A549 (cell line): ENCODE data around the gene ZNF697. TPM values are rescaled to one million over a fixed set of nuclear protein-coding genes. Genes with fewer than 3 reads are reported as not detected.
"Not testable (repeated sequence)": the region's sequence is repeated elsewhere in the genome, so short reads cannot be mapped to it uniquely, and the experiment has no call there.

Experiments used
- ATAC-seq, 2 experiments: fragments of 200-7000 bp in 1 of 2; fragments of >200 bp in 1 of 2; cut with Nextera tagmentation in 1 of 2; cut with Tn5 transposase in 1 of 2; 3 replicates each; pipeline versions ENCODE4 v1.8.0 to v1.9.1; 2018 to 2020; ENCODE audit warnings: mild to moderate bottlenecking in 1 of 2, moderate library complexity in 1 of 2
- CTCF ChIA-PET: fragments of 300-600 bp; sonication (Branson Sonifier 250); formaldehyde crosslinking; extraction: SDS; loops from one replicate; lab custom pipeline; 2021; ENCODE audit warnings: antibody characterized with exemption, inconsistent platforms; lab: Yijun Ruan, JAX
- POLR2A ChIA-PET: fragments of 350-600 bp; formaldehyde crosslinking; extraction: SDS; loops from one replicate; lab custom pipeline; 2021; ENCODE audit warnings: antibody characterized with exemption, inconsistent platforms; lab: Yijun Ruan, JAX
- DNase-seq, 2 experiments: peaks; one replicate each; pipeline versions ENCODE4 v3.0.0 to v3.0.0-alpha.2; 2011 to 2016; ENCODE audit warnings: low read depth in 1 of 2, low spot score in 1 of 2
- FAIRE-seq: peaks from 2 replicates; lab custom pipeline; 2011; peaks lifted over from hg19 to GRCh38; lab: Jason Lieb, UNC
- H3K27ac ChIP-seq, 2 experiments: fragments of >200 bp; sonication (Bioruptor Twin); formaldehyde crosslinking; 3 replicates each; pipeline ENCODE4 v1.5.1; 2016 to 2017
- H3K4me1 ChIP-seq: fragments of >200 bp; sonication (Bioruptor Twin); formaldehyde crosslinking; 3 replicates; pipeline ENCODE4 v1.6.1; 2016
- H3K4me2 ChIP-seq: fragments of >200 bp; sonication (Bioruptor Twin); formaldehyde crosslinking; 3 replicates; pipeline ENCODE4 v1.6.1; 2016
- H3K4me3 ChIP-seq: fragments of >200 bp; sonication (Bioruptor Twin); formaldehyde crosslinking; 3 replicates; pipeline ENCODE4 v1.5.1; 2016
- H3K9me3 ChIP-seq: fragments of >200 bp; sonication (Bioruptor Twin); formaldehyde crosslinking; 3 replicates; pipeline ENCODE4 v1.6.1; 2016
- CBX2 ChIP-seq: fragments of 200-600 bp; sonication (generic); IDR thresholded peaks from 2 replicates; pipeline ENCODE4 v1.6.1; 2016; ENCODE audit warnings: low read depth, mild to moderate bottlenecking, borderline replicate concordance
- CHD2 ChIP-seq: fragments of 150-350 bp; IDR thresholded peaks from 2 replicates; pipeline ENCODE4 v1.6.1; 2014; ENCODE audit warnings: low read length; ENCODE audit not compliant: partially characterized antibody
- CTCF ChIP-seq: fragments of >200 bp; sonication (Bioruptor Twin); formaldehyde crosslinking; IDR thresholded peaks from 3 replicates; pipeline ENCODE4 v1.5.1; 2016
- EHMT2 ChIP-seq: fragments of 200-600 bp; sonication (generic); IDR thresholded peaks from 2 replicates; pipeline ENCODE4 v1.6.1; 2016; ENCODE audit warnings: antibody characterized with exemption, low read depth, mild to moderate bottlenecking, moderate library complexity
- ELK1 ChIP-seq: fragments of 150-350 bp; IDR thresholded peaks from 2 replicates; pipeline ENCODE4 v1.6.1; 2014; ENCODE audit warnings: low read depth, mild to moderate bottlenecking, low read length
- EP300 ChIP-seq, 2 experiments: fragments of >200 bp; sonication (Bioruptor Twin); formaldehyde crosslinking; IDR thresholded peaks; 2 replicates in 1 of 2; 3 replicates in 1 of 2; pipeline ENCODE4 v1.6.1; 2016 to 2017
- FOXS1 ChIP-seq: fragments of 250-450 bp; sonication (Bioruptor Pico); IDR thresholded peaks from 2 replicates; pipeline ENCODE4 v1.5.0; 2020; ENCODE audit warnings: mild to moderate bottlenecking, moderate library complexity
- GATA3 ChIP-seq: IDR thresholded peaks from 2 replicates; pipeline ENCODE4 v1.6.1; 2012; ENCODE audit warnings: borderline replicate concordance
- HDAC2 ChIP-seq: fragments of 200-600 bp; sonication (generic); IDR thresholded peaks from 2 replicates; pipeline ENCODE4 v1.6.1; 2016
- HEYL ChIP-seq: fragments of 250-450 bp; sonication (Bioruptor Pico); IDR thresholded peaks from 2 replicates; pipeline ENCODE4 v1.8.0; 2021; ENCODE audit warnings: mild to moderate bottlenecking, moderate library complexity
- JUNB ChIP-seq: fragments of >200 bp; sonication (Bioruptor Twin); formaldehyde crosslinking; IDR thresholded peaks from 2 replicates; pipeline ENCODE4 v1.6.1; 2016
- KDM1A ChIP-seq: fragments of 200-600 bp; sonication (generic); IDR thresholded peaks from 2 replicates; pipeline ENCODE4 v1.6.1; 2016; ENCODE audit warnings: low read depth, mild to moderate bottlenecking
- MAZ ChIP-seq: fragments of 150-350 bp; IDR thresholded peaks from 2 replicates; pipeline ENCODE4 v1.6.1; 2014; ENCODE audit warnings: antibody characterized with exemption, low read depth, low read length, borderline replicate concordance
- NPAS2 ChIP-seq: fragments of 250-450 bp; sonication (Bioruptor Pico); IDR thresholded peaks from 2 replicates; pipeline ENCODE4 v1.8.0; 2022; ENCODE audit warnings: mild to moderate bottlenecking, moderate library complexity, borderline replicate concordance
- NR3C1 ChIP-seq: fragments of >200 bp; sonication (Bioruptor Twin); formaldehyde crosslinking; IDR thresholded peaks from 3 replicates; pipeline ENCODE4 v1.6.1; 2017
- PHF8 ChIP-seq: fragments of 200-600 bp; sonication (generic); IDR thresholded peaks from 2 replicates; pipeline ENCODE4 v1.6.1; 2016; ENCODE audit warnings: low read depth, mild to moderate bottlenecking, antibody characterized with exemption, moderate library complexity, borderline replicate concordance
- POLR2AphosphoS2 ChIP-seq: conservative IDR thresholded peaks from 2 replicates; pipeline ENCODE4 v1.6.1; 2012; ENCODE audit warnings: low read length, improper control_type of control experiment, inconsistent platforms
- RAD21 ChIP-seq, 2 experiments: fragments of >200 bp in 1 of 2; sonication (Bioruptor Twin) in 1 of 2; formaldehyde crosslinking in 1 of 2; IDR thresholded peaks in 1 of 2; conservative IDR thresholded peaks in 1 of 2; 2 replicates in 1 of 2; 3 replicates in 1 of 2; pipeline ENCODE4 v1.6.1; 2012 to 2018; ENCODE audit warnings: inconsistent platforms in 1 of 2
- RCOR1 ChIP-seq: fragments of 150-350 bp; IDR thresholded peaks from 2 replicates; pipeline ENCODE4 v1.6.1; 2014; ENCODE audit warnings: antibody characterized with exemption, low read length, low read depth
- RFX5 ChIP-seq: fragments of 450-650 bp; IDR thresholded peaks from 2 replicates; pipeline ENCODE4 v1.7.1; 2014; ENCODE audit warnings: antibody characterized with exemption, mild to moderate bottlenecking, moderate library complexity
- SMC3 ChIP-seq: fragments of >200 bp; sonication (Bioruptor Twin); formaldehyde crosslinking; IDR thresholded peaks from 3 replicates; pipeline ENCODE4 v1.6.1; 2018; ENCODE audit warnings: inconsistent platforms
- SREBF2 ChIP-seq: fragments of 450-650 bp; IDR thresholded peaks from 2 replicates; pipeline ENCODE4 v1.6.1; 2014; ENCODE audit warnings: mild to moderate bottlenecking, moderate library complexity
- TFCP2L1 ChIP-seq: fragments of 250-450 bp; sonication (Bioruptor Pico); IDR thresholded peaks from 2 replicates; pipeline ENCODE4 v1.5.0; 2021; ENCODE audit warnings: mild to moderate bottlenecking
- USF2 ChIP-seq: fragments of 450-650 bp; IDR thresholded peaks from 2 replicates; pipeline ENCODE4 v1.6.1; 2014; ENCODE audit warnings: antibody characterized with exemption
- ZC3H11A ChIP-seq: fragments of 450-650 bp; IDR thresholded peaks from 2 replicates; pipeline ENCODE4 v1.6.1; 2014; ENCODE audit warnings: antibody characterized with exemption, mild to moderate bottlenecking
- ZSCAN20 ChIP-seq: fragments of 250-450 bp; sonication (Bioruptor Pico); IDR thresholded peaks from 2 replicates; pipeline ENCODE4 v1.8.0; 2022; ENCODE audit warnings: mild to moderate bottlenecking, moderate library complexity
- WGBS: methylation state at CpG from one replicate; pipeline ENCODE4 v1.1.6; 2017; ENCODE audit errors: missing lambda C conversion rate; 5-methylcytosine and 5-hydroxymethylcytosine counted together
- polyA plus RNA-seq, 4 experiments: library from polyadenylated mRNA; depleted of rRNA in 3 of 4; stranded (reverse); fragments of >200 nt; fragmentation: RNase III in 1 of 4; extraction: RNeasy Plus Mini Kit Qiagen cat#74134 plus additional on column Dnase treatment in 1 of 4; gene quantifications; 2 replicates in 3 of 4; 3 replicates in 1 of 4; pipeline ENCODE4 v1.2.3, GENCODE V29; 2011 to 2017
- TF ChIP-seq, protein P1 (sequence below): fragments of >200 bp; sonication (Bioruptor Twin); formaldehyde crosslinking; IDR thresholded peaks from 3 replicates; pipeline ENCODE4 v1.6.1; 2016
- TF ChIP-seq, protein P2 (sequence below): IDR thresholded peaks from 2 replicates; pipeline ENCODE4 v1.6.1; 2012; ENCODE audit warnings: low read depth, borderline replicate concordance

ZNF697 gene
- polyA plus RNA-seq, 2 of the 4 experiments (the other 2 are of a cell fraction), result 2.2 to 2.6 TPM

DNA sequence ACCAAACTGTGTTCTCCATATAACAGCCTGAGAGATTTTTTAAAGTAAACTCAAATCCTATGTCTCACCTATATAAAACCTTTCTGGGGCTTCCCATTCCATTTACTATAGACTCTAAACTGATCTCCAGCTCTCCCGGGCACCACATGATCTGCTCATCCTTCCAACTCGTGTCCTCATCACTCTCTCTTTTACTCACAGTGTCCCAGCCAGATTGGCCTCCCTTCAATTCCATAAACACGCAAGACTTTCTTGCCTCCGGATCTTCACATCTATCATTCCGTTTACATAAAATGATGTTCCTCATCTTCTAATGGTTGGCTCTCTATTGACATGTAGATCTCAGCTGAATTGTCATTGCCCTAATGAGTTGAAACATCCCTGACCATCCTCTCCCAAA lies 59.4 kb downstream of the ZNF697 start (continued):
- no peak for TF ChIP-seq PHF8
- no peak for TF ChIP-seq GATA3
- no peak for TF ChIP-seq NR3C1
- no peak for TF ChIP-seq CBX2
- TF ChIP-seq FOXS1 (CRISPR knock-in tag), result no peak

- 77% methylated on average over 3 of the region's 3 CpGs for WGBS
- ATAC-seq (no peak), FAIRE-seq (no peak), DNase-seq (no peak)
- no peak overlapping the region for H3K27ac ChIP-seq
- no peaks in the 10 kb centered on the region for H3K9me3 ChIP-seq
- H3K4me3 ChIP-seq, result no peak overlapping the region
- no peak overlapping the region for H3K4me2 ChIP-seq
- H3K4me1 ChIP-seq, result no peaks in the 10 kb centered on the region
- CTCF ChIA-PET, result no interaction called here
- POLR2A ChIA-PET, result no interaction called here
- TF ChIP-seq ELK1, result no peak
- no peak for TF ChIP-seq SREBF2
- TF ChIP-seq NPAS2, result no peak
- no peak for TF ChIP-seq USF2
- TF ChIP-seq POLR2AphosphoS2, result no peak
- TF ChIP-seq EHMT2, result no peak
- no peak for TF ChIP-seq RAD21 (conservative IDR thresholded peaks at IDR 0.05 in 1 of 2, IDR thresholded peaks at IDR 0.05 in 1 of 2)
- TF ChIP-seq GATA3, result no peak
- no peak for TF ChIP-seq CHD2
- TF ChIP-seq, protein P1, sequence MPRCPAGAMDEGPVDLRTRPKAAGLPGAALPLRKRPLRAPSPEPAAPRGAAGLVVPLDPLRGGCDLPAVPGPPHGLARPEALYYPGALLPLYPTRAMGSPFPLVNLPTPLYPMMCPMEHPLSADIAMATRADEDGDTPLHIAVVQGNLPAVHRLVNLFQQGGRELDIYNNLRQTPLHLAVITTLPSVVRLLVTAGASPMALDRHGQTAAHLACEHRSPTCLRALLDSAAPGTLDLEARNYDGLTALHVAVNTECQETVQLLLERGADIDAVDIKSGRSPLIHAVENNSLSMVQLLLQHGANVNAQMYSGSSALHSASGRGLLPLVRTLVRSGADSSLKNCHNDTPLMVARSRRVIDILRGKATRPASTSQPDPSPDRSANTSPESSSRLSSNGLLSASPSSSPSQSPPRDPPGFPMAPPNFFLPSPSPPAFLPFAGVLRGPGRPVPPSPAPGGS, result no peak
- TF ChIP-seq EP300 (IDR thresholded peaks at IDR 0.05), result no peak
- TF ChIP-seq HEYL (CRISPR knock-in tag), result no peak
- no peak for TF ChIP-seq PHF8
- TF ChIP-seq RCOR1, result no peak
- TF ChIP-seq KDM1A, result no peak
These were observed 60.7 kb downstream of the ZNF697 start for GRCh38 chr1:119587341-119587740.

GRCh38 chr1:119585801-119586200 lies 62.3 kb downstream of the ZNF697 start:
- H3K9me3 ChIP-seq, H3K27ac ChIP-seq, H3K4me1 ChIP-seq, DNase-seq, FAIRE-seq, ATAC-seq, H3K4me2 ChIP-seq, H3K4me3 ChIP-seq, POLR2A ChIA-PET: not testable (repeated sequence)
- 14% methylated on average over 2 of the region's 2 CpGs for WGBS
- CTCF ChIA-PET, result interaction anchor here (1.6 kb wide), 1 partner anchor 29 kb away, joined by 3 read pairs; no protein-coding TSS in a partner anchor

GRCh38 chr1:119582801-119583200 lies 65.3 kb downstream of the ZNF697 start:
- H3K4me3 ChIP-seq, result no peak overlapping the region
- FAIRE-seq (no peak), ATAC-seq (peak; percentile 94 to 98), DNase-seq (peak; percentile 8 to 40)
- CTCF ChIA-PET, result interaction anchor here (0.6 to 1.3 kb wide), 3 partner anchors 8 to 110 kb away, joined by 3 read pairs; no protein-coding TSS in a partner anchor
- 8% methylated on average over 1 of the region's 1 CpG for WGBS
- H3K4me1 ChIP-seq, result no peaks in the 10 kb centered on the region
- no peaks in the 10 kb centered on the region for H3K9me3 ChIP-seq
- POLR2A ChIA-PET, result no interaction called here
- no peak overlapping the region for H3K27ac ChIP-seq
- no peak overlapping the region for H3K4me2 ChIP-seq
- no peak for TF ChIP-seq ZSCAN20 (CRISPR knock-in tag)
- peak; percentile 36 for TF ChIP-seq CTCF
- TF ChIP-seq TFCP2L1 (CRISPR knock-in tag), result no peak
- no peak for TF ChIP-seq MAZ
- TF ChIP-seq SMC3, result 0 out of 3 replicates have a peak, but pooled peaks have one; percentile 20
- TF ChIP-seq RAD21 (conservative IDR thresholded peaks at IDR 0.05 in 1 of 2, IDR thresholded peaks at IDR 0.05 in 1 of 2), result peak; percentile 46 to 56
- TF ChIP-seq ZC3H11A, result no peak
- no peak for TF ChIP-seq JUNB
- no peak for TF ChIP-seq HDAC2
- TF ChIP-seq, protein P2, sequence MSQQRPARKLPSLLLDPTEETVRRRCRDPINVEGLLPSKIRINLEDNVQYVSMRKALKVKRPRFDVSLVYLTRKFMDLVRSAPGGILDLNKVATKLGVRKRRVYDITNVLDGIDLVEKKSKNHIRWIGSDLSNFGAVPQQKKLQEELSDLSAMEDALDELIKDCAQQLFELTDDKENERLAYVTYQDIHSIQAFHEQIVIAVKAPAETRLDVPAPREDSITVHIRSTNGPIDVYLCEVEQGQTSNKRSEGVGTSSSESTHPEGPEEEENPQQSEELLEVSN, result no peak
- no peak for TF ChIP-seq RFX5
- no peak for TF ChIP-seq EHMT2
- TF ChIP-seq KDM1A, result no peak
